SK-N-SH treated with all-trans-retinoic acid at 6 μM for 48 hours (cell line): ENCODE data around the gene EFNA4.

Experiments used
- BACH2 ChIP-seq: fragments of 250-450 bp; sonication (Bioruptor Pico); IDR thresholded peaks from 2 replicates; pipeline ENCODE4 v1.9.0; 2021; ENCODE audit warnings: mild to moderate bottlenecking, borderline replicate concordance
- ZNF565 ChIP-seq: fragments of 450-650 bp; formaldehyde crosslinking; conservative IDR thresholded peaks from 2 replicates; pipeline ENCODE4 v1.5.0; 2020; ENCODE audit warnings: low read depth, mild to moderate bottlenecking, moderate library complexity
- TF ChIP-seq, protein P1 (sequence below): fragments of 250-450 bp; sonication (Bioruptor Pico); IDR thresholded peaks from 2 replicates; pipeline ENCODE4 v1.5.1; 2020; ENCODE audit warnings: low read depth, mild to moderate bottlenecking, moderate library complexity
- TF ChIP-seq, protein P2 (sequence below): fragments of 250-450 bp; sonication (Bioruptor Pico); IDR thresholded peaks from 2 replicates; pipeline ENCODE4 v1.8.0; 2020; ENCODE audit warnings: mild to moderate bottlenecking, moderate library complexity, borderline replicate concordance

DNA sequence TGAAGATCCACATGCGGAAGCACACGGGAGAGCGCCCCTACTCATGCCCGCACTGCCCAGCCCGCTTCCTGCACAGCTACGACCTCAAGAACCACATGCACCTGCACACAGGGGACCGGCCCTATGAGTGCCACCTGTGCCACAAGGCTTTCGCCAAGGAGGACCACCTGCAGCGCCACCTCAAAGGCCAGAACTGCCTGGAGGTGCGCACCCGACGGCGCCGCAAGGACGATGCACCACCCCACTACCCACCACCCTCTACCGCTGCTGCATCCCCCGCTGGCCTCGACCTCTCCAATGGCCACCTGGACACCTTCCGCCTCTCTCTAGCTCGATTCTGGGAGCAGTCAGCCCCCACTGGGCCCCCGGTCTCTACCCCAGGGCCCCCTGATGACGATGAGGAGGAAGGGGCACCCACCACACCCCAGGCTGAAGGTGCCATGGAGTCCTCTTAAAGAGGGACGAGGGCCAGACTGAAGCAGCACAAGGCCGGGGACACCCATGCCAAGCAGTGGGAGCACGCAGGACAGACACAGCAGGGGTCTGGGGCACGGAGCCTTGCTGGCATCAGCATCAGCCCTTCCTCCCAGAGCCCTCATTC, 47.2 kb upstream of the EFNA4 start:
- TF ChIP-seq, protein P1, sequence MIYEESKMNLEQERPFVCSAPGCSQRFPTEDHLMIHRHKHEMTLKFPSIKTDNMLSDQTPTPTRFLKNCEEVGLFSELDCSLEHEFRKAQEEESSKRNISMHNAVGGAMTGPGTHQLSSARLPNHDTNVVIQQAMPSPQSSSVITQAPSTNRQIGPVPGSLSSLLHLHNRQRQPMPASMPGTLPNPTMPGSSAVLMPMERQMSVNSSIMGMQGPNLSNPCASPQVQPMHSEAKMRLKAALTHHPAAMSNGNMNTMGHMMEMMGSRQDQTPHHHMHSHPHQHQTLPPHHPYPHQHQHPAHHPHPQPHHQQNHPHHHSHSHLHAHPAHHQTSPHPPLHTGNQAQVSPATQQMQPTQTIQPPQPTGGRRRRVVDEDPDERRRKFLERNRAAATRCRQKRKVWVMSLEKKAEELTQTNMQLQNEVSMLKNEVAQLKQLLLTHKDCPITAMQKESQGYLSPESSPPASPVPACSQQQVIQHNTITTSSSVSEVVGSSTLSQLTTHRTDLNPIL (CRISPR knock-in tag), result no peak
- TF ChIP-seq, protein P2, sequence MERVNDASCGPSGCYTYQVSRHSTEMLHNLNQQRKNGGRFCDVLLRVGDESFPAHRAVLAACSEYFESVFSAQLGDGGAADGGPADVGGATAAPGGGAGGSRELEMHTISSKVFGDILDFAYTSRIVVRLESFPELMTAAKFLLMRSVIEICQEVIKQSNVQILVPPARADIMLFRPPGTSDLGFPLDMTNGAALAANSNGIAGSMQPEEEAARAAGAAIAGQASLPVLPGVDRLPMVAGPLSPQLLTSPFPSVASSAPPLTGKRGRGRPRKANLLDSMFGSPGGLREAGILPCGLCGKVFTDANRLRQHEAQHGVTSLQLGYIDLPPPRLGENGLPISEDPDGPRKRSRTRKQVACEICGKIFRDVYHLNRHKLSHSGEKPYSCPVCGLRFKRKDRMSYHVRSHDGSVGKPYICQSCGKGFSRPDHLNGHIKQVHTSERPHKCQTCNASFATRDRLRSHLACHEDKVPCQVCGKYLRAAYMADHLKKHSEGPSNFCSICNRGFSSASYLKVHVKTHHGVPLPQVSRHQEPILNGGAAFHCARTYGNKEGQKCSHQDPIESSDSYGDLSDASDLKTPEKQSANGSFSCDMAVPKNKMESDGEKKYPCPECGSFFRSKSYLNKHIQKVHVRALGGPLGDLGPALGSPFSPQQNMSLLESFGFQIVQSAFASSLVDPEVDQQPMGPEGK (CRISPR knock-in tag), result no peak
- no peak for TF ChIP-seq BACH2 (CRISPR knock-in tag)
- TF ChIP-seq ZNF565 (CRISPR knock-in tag), result no peak
